ENCODE results near the gene GPC5. TPM values are rescaled to one million over a fixed set of nuclear protein-coding genes. Genes with fewer than 3 reads are reported as not detected.

The GPC5 gene
- total and polyA plus RNA-seq, 3 experiments from 2014 or later, result 0.08 to 0.39 (median 0.13) TPM

DNA sequence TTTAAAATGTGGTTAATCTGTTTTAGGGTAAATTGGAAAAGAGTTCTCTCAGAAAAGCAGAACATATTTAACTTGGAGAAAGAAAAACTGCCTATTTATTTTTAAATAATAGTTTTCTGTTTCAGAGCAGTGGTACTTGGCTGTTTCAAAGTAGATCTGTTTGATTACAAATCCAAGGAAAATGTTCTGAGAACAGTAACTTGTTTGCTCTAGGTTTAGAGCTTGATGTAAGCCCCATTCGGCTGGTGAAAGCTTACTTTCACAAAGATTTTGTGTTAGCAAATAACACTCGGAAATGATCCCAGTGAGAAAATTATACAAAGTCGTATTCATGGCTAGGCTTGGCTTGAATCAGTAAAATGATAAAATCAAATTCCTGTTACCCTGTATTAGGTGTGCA is 1432.4 kb downstream of the GPC5 start:
- Histone ChIP-seq H3K27me3 (ENCODE audit: insufficient read depth, low read length, poor library complexity, severe bottlenecking) (no peaks in the 10 kb centered on the region), H3K9me3 (ENCODE audit: low read length) (no peaks in the 10 kb centered on the region), H3K4me3 (ENCODE audit: low read length) (no peak overlapping the region), H3K36me3 (ENCODE audit: insufficient read depth, low read length) (no peaks in the 10 kb centered on the region), H3K4me1 (ENCODE audit: insufficient read depth, low read length) (no peaks in the 10 kb centered on the region), H3K27ac (ENCODE audit: low read depth, low read length) (no peak overlapping the region)
- Mint-ChIP-seq H3K4me3 (no peak overlapping the region), H3K9me3 (peaks cover 0 to 3% (median 0%) of the 10 kb centered on the region in 5 donors), H3K36me3 (no peaks in the 10 kb centered on the region), H3K27ac (no peak overlapping the region), H3K4me1 (no peaks in the 10 kb centered on the region), H3K27me3 (no peaks in the 10 kb centered on the region)
- ChIA-PET CTCF (no interaction called here), POLR2A (no interaction called here)
- no peak for DNase-seq

DNA sequence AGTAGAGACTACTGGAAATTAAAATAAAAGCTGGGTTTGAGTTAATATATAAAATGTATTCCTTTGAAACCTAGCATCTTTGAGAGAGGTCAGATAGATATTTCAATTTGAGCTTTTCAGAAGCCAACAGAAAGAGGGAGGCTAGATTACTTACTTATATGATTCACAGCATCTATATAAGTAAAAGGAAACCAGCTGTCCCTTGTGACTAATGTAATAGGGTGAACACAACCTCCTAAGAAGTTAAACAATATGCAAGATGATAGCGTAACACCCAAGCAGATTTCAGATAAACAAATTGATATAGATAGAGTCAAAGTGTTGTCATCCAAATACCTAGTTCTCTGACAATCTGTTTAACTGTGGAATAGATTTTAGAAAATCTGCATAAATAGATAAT is 1434.7 kb downstream of the GPC5 start:
- no peak overlapping the region for H3K27ac ChIP-seq (ENCODE audit: low read depth, low read length)
- H3K27me3 ChIP-seq (ENCODE audit: insufficient read depth, low read length, poor library complexity, severe bottlenecking), result no peaks in the 10 kb centered on the region
- no peak overlapping the region for H3K27ac Mint-ChIP-seq
- H3K27me3 Mint-ChIP-seq, result no peaks in the 10 kb centered on the region
- no peaks in the 10 kb centered on the region for H3K36me3 ChIP-seq (ENCODE audit: insufficient read depth, low read length)
- no peaks in the 10 kb centered on the region for H3K9me3 ChIP-seq (ENCODE audit: low read length)
- CTCF ChIA-PET, result no interaction called here
- no peak overlapping the region for H3K4me3 ChIP-seq (ENCODE audit: low read length)
- H3K9me3 Mint-ChIP-seq, result peaks cover 0 to 3% (median 0%) of the 10 kb centered on the region in 5 donors
- no peaks in the 10 kb centered on the region for H3K36me3 Mint-ChIP-seq
- H3K4me1 Mint-ChIP-seq, result no peaks in the 10 kb centered on the region
- POLR2A ChIA-PET, result no interaction called here
- no peak for DNase-seq
- no peak overlapping the region for H3K4me3 Mint-ChIP-seq
- no peaks in the 10 kb centered on the region for H3K4me1 ChIP-seq (ENCODE audit: insufficient read depth, low read length)

DNA sequence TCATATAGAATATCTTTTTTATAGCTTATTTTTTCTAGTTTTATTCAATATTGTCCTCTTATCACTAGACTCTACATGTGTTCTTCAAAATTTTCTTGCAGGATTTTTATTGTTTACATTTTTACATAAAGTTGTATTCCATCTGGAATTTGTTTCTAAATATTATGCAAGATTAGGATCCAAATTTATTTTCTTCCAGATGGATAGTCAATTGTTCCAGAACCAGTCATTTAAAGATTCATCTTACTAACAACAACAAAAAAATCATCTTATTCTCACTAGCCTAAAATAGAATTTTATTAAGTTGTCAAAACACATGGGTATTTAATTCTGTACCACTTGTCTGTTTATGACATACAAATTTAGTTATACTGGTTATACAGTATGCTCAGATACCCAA is 1437.8 kb downstream of the GPC5 start:
- Mint-ChIP-seq H3K36me3 (no peaks in the 10 kb centered on the region), H3K4me3 (no peak overlapping the region), H3K9me3 (peaks cover 0 to 10% (median 6%) of the 10 kb centered on the region in 5 donors), H3K27me3 (no peaks in the 10 kb centered on the region), H3K4me1 (no peaks in the 10 kb centered on the region), H3K27ac (no peak overlapping the region)
- no peaks in the 10 kb centered on the region for H3K4me1 ChIP-seq (ENCODE audit: insufficient read depth, low read length)
- no peaks in the 10 kb centered on the region for H3K9me3 ChIP-seq (ENCODE audit: low read length)
- no peak overlapping the region for H3K27ac ChIP-seq (ENCODE audit: low read depth, low read length)
- DNase-seq, result no peak
- H3K4me3 ChIP-seq (ENCODE audit: low read length), result no peak overlapping the region
- ChIA-PET POLR2A (no interaction called here), CTCF (no interaction called here)
- no peaks in the 10 kb centered on the region for H3K27me3 ChIP-seq (ENCODE audit: insufficient read depth, low read length, poor library complexity, severe bottlenecking)
- H3K36me3 ChIP-seq (ENCODE audit: insufficient read depth, low read length), result no peaks in the 10 kb centered on the region

DNA sequence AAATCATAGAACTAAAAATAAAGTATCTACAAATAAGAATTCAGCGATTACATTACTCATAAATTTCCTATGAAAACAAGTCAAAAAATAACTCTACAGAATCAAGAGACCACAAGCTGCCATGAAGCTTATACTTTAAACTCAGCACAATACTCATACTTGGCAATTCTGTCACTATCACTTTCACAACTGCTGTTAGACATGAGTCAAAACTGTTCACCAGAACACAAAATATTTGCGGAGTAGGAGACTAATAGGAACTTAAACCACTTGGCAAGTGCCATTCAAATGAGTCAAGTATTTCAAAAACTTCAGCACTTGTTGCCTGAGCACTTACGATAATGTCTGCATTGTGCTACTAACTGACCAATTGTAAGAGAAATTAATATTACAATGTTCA is 1440.4 kb downstream of the GPC5 start:
- Histone ChIP-seq H3K9me3 (ENCODE audit: low read length) (no peaks in the 10 kb centered on the region), H3K4me1 (ENCODE audit: insufficient read depth, low read length) (no peaks in the 10 kb centered on the region), H3K27me3 (ENCODE audit: insufficient read depth, low read length, poor library complexity, severe bottlenecking) (no peaks in the 10 kb centered on the region), H3K4me3 (ENCODE audit: low read length) (no peak overlapping the region), H3K27ac (ENCODE audit: low read depth, low read length) (no peak overlapping the region), H3K36me3 (ENCODE audit: insufficient read depth, low read length) (no peaks in the 10 kb centered on the region)
- Mint-ChIP-seq H3K4me1 (no peaks in the 10 kb centered on the region), H3K4me3 (no peak overlapping the region), H3K27me3 (no peaks in the 10 kb centered on the region), H3K9me3 (peaks cover 0 to 10% (median 6%) of the 10 kb centered on the region in 5 donors), H3K36me3 (no peaks in the 10 kb centered on the region), H3K27ac (no peak overlapping the region)
- DNase-seq, result no peak
- POLR2A ChIA-PET, result no interaction called here
- CTCF ChIA-PET, result no interaction called here

DNA sequence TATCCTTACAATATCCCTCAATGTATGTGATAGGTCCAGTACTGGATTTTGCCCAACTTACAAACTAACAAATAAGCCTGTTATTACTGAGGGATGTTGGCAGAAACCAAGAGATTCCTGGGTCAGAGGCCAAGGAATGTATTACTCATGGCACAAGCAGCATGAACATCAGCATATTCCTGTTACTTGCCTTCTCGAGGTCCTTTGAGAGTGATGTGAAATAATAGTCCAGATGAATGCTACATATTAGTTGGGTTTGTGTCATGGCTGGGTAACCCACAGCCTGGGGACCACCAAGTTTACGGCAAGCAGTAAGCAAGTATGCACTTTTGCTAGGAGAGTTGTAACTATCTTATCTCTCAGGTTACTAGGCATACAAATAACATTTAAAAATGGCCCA is 1443.7 kb downstream of the GPC5 start:
- DNase-seq, result no peak
- Histone ChIP-seq H3K4me1 (ENCODE audit: insufficient read depth, low read length) (no peaks in the 10 kb centered on the region), H3K27ac (ENCODE audit: low read depth, low read length) (no peak overlapping the region), H3K9me3 (ENCODE audit: low read length) (no peaks in the 10 kb centered on the region), H3K4me3 (ENCODE audit: low read length) (no peak overlapping the region), H3K36me3 (ENCODE audit: insufficient read depth, low read length) (no peaks in the 10 kb centered on the region), H3K27me3 (ENCODE audit: insufficient read depth, low read length, poor library complexity, severe bottlenecking) (no peaks in the 10 kb centered on the region)
- ChIA-PET CTCF (no interaction called here), POLR2A (no interaction called here)
- H3K27me3 Mint-ChIP-seq, result no peaks in the 10 kb centered on the region
- H3K4me3 Mint-ChIP-seq, result no peak overlapping the region
- H3K9me3 Mint-ChIP-seq, result peaks cover 0 to 10% (median 3%) of the 10 kb centered on the region in 5 donors
- H3K36me3 Mint-ChIP-seq, result no peaks in the 10 kb centered on the region
- no peak overlapping the region for H3K27ac Mint-ChIP-seq
- no peaks in the 10 kb centered on the region for H3K4me1 Mint-ChIP-seq

DNA sequence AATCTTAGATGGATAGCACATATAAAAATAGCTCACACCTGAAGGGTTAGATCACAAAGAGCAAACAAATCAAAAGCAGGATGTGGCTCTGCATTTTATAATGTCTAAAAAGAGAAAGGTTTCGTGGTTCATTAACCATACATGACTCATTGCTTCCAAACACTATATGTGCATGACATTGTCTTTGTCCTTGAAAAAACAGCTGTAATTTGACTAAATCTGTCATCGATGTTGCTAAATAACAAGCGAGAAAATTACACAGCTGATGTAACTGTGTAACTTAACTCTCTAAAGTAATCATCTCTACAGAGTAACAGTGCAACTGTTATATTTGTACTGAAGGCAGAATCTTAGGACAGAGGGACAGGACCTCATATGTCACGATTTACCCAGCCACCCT is 1445.1 kb downstream of the GPC5 start:
- ChIA-PET POLR2A (no interaction called here), CTCF (no interaction called here)
- H3K27ac ChIP-seq (ENCODE audit: low read depth, low read length), result no peak overlapping the region
- H3K4me3 Mint-ChIP-seq, result no peak overlapping the region
- H3K9me3 Mint-ChIP-seq, result peaks cover 0 to 10% (median 3%) of the 10 kb centered on the region in 5 donors
- no peaks in the 10 kb centered on the region for H3K36me3 ChIP-seq (ENCODE audit: insufficient read depth, low read length)
- peaks cover 0 to 1% of the 10 kb centered on the region in 2 donors for H3K27me3 Mint-ChIP-seq
- H3K4me1 Mint-ChIP-seq, result no peaks in the 10 kb centered on the region
- H3K4me3 ChIP-seq (ENCODE audit: low read length), result no peak overlapping the region
- H3K4me1 ChIP-seq (ENCODE audit: insufficient read depth, low read length), result no peaks in the 10 kb centered on the region
- no peak for DNase-seq
- no peak overlapping the region for H3K27ac Mint-ChIP-seq
- H3K36me3 Mint-ChIP-seq, result no peaks in the 10 kb centered on the region
- no peaks in the 10 kb centered on the region for H3K9me3 ChIP-seq (ENCODE audit: low read length)
- H3K27me3 ChIP-seq (ENCODE audit: insufficient read depth, low read length, poor library complexity, severe bottlenecking), result no peaks in the 10 kb centered on the region

DNA sequence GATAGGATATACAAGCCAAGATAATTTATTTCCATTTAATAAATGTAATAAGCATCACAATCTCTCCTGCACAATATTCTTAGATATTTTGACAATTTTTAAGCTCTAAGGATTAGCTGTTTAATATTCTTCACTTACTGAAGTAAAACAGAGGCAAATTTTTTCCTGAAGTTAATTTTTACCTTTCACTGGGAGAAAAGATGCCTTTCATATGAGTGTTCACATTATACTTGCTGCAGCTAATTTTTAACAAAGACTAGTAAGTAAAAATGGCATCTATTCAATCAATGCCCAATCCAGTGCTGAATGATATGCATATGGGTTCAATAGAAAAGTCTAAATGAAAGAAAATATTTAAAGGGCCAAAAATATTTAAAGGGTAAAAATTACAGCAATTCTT is 1451.0 kb downstream of the GPC5 start:
- POLR2A ChIA-PET, result no interaction called here
- Mint-ChIP-seq H3K27ac (no peak overlapping the region), H3K4me3 (no peak overlapping the region), H3K27me3 (peaks cover 0 to 1% of the 10 kb centered on the region in 2 donors), H3K36me3 (no peaks in the 10 kb centered on the region), H3K4me1 (no peaks in the 10 kb centered on the region), H3K9me3 (peaks cover 0 to 6% (median 2%) of the 10 kb centered on the region in 5 donors)
- Histone ChIP-seq H3K36me3 (ENCODE audit: insufficient read depth, low read length) (no peaks in the 10 kb centered on the region), H3K9me3 (ENCODE audit: low read length) (no peaks in the 10 kb centered on the region), H3K4me3 (ENCODE audit: low read length) (no peak overlapping the region), H3K27me3 (ENCODE audit: insufficient read depth, low read length, poor library complexity, severe bottlenecking) (no peaks in the 10 kb centered on the region), H3K4me1 (ENCODE audit: insufficient read depth, low read length) (no peaks in the 10 kb centered on the region), H3K27ac (ENCODE audit: low read depth, low read length) (no peak overlapping the region)
- CTCF ChIA-PET, result no interaction called here
- no peak for DNase-seq

DNA sequence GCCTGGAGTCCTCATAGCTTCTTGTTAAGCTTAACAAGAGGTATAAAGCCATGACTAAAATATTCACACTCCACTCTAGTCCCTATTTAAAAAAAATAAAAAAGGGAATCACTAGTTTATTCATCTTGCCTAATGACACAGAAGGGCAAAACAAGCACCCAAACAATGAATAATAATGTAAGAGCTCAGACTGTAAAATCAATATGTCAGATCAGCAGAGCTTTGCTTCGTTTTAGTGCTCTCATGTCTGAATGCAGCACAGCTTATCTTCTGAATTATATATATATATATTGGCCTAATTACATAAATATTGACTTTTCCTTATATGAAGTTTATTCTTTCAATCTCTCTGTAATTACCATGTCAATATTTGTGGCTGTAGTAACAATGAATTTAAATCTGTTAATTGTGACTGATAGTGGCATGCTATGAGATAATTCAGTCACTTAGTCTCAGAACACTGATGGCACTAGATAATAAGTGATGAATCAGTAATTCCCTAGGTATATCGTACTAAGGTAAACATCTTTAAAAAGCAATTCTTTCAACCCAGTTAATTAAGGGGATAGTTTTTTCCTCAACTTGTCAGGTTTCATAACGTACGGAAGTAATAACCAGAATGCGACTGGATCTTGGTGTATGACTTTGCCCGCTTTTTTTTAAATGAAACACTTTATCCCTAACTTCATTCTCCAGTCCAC is 1466.3 kb downstream of the GPC5 start:
- ChIA-PET POLR2A (no interaction called here), CTCF (no interaction called here)
- no peak overlapping the region for H3K4me3 Mint-ChIP-seq

DNA sequence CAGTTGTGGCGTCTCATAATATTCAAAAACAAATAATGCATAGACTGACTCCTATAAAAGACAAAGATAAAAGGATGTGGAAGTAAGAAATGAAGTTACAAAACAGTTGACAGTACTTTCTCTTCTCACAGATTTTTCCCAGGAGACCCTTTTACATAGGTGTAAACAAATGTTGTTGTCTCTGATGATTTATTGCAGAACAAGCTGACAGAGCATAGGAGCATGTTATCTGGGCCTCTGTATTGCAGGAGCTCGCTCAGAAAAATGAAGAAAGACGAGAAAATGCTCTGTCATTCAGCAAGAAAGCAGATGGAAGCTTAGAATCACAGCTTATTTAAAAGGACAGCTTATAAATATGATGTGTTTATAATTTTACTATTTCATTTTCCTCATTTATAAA is 1474.6 kb downstream of the GPC5 start:
- H3K27ac ChIP-seq (ENCODE audit: low read depth, low read length), result no peak overlapping the region
- H3K9me3 ChIP-seq (ENCODE audit: low read length), result no peaks in the 10 kb centered on the region
- CTCF ChIA-PET, result no interaction called here
- no peaks in the 10 kb centered on the region for H3K36me3 Mint-ChIP-seq
- H3K4me1 ChIP-seq (ENCODE audit: insufficient read depth, low read length), result no peaks in the 10 kb centered on the region
- no peak overlapping the region for H3K4me3 Mint-ChIP-seq
- H3K36me3 ChIP-seq (ENCODE audit: insufficient read depth, low read length), result no peaks in the 10 kb centered on the region
- no peaks in the 10 kb centered on the region for H3K4me1 Mint-ChIP-seq
- DNase-seq, result no peak
- no peak overlapping the region for H3K27ac Mint-ChIP-seq
- H3K27me3 ChIP-seq (ENCODE audit: insufficient read depth, low read length, poor library complexity, severe bottlenecking), result no peaks in the 10 kb centered on the region
- H3K27me3 Mint-ChIP-seq, result no peaks in the 10 kb centered on the region
- H3K4me3 ChIP-seq (ENCODE audit: low read length), result no peak overlapping the region
- H3K9me3 Mint-ChIP-seq, result peaks cover 0 to 6% (median 0%) of the 10 kb centered on the region in 5 donors
- POLR2A ChIA-PET, result no interaction called here

More for the DNA sequence above, 1466.3 kb downstream of the GPC5 start:
- no peaks in the 10 kb centered on the region for H3K36me3 Mint-ChIP-seq
- no peak overlapping the region for H3K27ac Mint-ChIP-seq
- no peaks in the 10 kb centered on the region for H3K4me1 Mint-ChIP-seq
- no peak overlapping the region for H3K27ac ChIP-seq (ENCODE audit: low read depth, low read length)
- H3K4me1 ChIP-seq (ENCODE audit: insufficient read depth, low read length), result no peaks in the 10 kb centered on the region
- H3K36me3 ChIP-seq (ENCODE audit: insufficient read depth, low read length), result no peaks in the 10 kb centered on the region
- H3K9me3 Mint-ChIP-seq, result peaks cover 0 to 9% (median 0%) of the 10 kb centered on the region in 5 donors
- no peaks in the 10 kb centered on the region for H3K27me3 ChIP-seq (ENCODE audit: insufficient read depth, low read length, poor library complexity, severe bottlenecking)
- H3K4me3 ChIP-seq (ENCODE audit: low read length), result no peak overlapping the region
- DNase-seq, result no peak
- H3K27me3 Mint-ChIP-seq, result no peaks in the 10 kb centered on the region
- no peaks in the 10 kb centered on the region for H3K9me3 ChIP-seq (ENCODE audit: low read length)
